ENCODE results near the gene FRAS1.

The FRAS1 gene

GRCh38 chr4:78024576-78025091 lies 32.5 kb upstream of the FRAS1 start:
- no peak overlapping the region for H3K9ac ChIP-seq (ENCODE audit: low read depth in 1 of 2, low read length in 2 of 2)
- no peaks in the 10 kb centered on the region for H3K36me3 ChIP-seq (ENCODE audit: control insufficient read depth in 2 of 2, insufficient read depth in 2 of 2, low read length in 2 of 2)
- H3K27me3 ChIP-seq (ENCODE audit: control insufficient read depth in 2 of 2, insufficient read depth in 2 of 2, low read length in 2 of 2), result no peaks in the 10 kb centered on the region
- no peak overlapping the region for H3K4me3 ChIP-seq (ENCODE audit: low read length in 2 of 2)
- no peak overlapping the region for H3K27ac ChIP-seq (ENCODE audit: low read depth in 2 of 2, low read length in 2 of 2)
- H3K9me3 ChIP-seq (ENCODE audit: control insufficient read depth in 2 of 2, low read length in 2 of 2), result no peaks in the 10 kb centered on the region
- no peaks in the 10 kb centered on the region for H3K4me1 ChIP-seq (ENCODE audit: control insufficient read depth in 2 of 2, insufficient read depth in 2 of 2, low read length in 2 of 2)

- Histone ChIP-seq H3K9me3 (ENCODE audit: control insufficient read depth in 2 of 2, low read length in 2 of 2) (no peaks in the 10 kb centered on the region), H3K27me3 (ENCODE audit: control insufficient read depth in 2 of 2, insufficient read depth in 2 of 2, low read length in 2 of 2) (no peaks in the 10 kb centered on the region), H3K4me3 (ENCODE audit: low read length in 2 of 2) (no peak overlapping the region), H3K9ac (ENCODE audit: low read depth in 1 of 2, low read length in 2 of 2) (no peak overlapping the region), H3K27ac (ENCODE audit: low read depth in 2 of 2, low read length in 2 of 2) (no peak overlapping the region), H3K36me3 (ENCODE audit: control insufficient read depth in 2 of 2, insufficient read depth in 2 of 2, low read length in 2 of 2) (no peaks in the 10 kb centered on the region), H3K4me1 (ENCODE audit: control insufficient read depth in 2 of 2, insufficient read depth in 2 of 2, low read length in 2 of 2) (no peaks in the 10 kb centered on the region)
Measured at GRCh38 chr4:78031417-78031950, 25.6 kb upstream of the FRAS1 start.

- no peaks in the 10 kb centered on the region for H3K4me1 ChIP-seq (ENCODE audit: control insufficient read depth in 2 of 2, insufficient read depth in 2 of 2, low read length in 2 of 2)
- H3K36me3 ChIP-seq (ENCODE audit: control insufficient read depth in 2 of 2, insufficient read depth in 2 of 2, low read length in 2 of 2), result no peaks in the 10 kb centered on the region
- no peak overlapping the region for H3K4me3 ChIP-seq (ENCODE audit: low read length in 2 of 2)
- H3K27me3 ChIP-seq (ENCODE audit: control insufficient read depth in 2 of 2, insufficient read depth in 2 of 2, low read length in 2 of 2), result no peaks in the 10 kb centered on the region
- H3K27ac ChIP-seq (ENCODE audit: low read depth in 2 of 2, low read length in 2 of 2), result no peak overlapping the region
- no peak overlapping the region for H3K9ac ChIP-seq (ENCODE audit: low read depth in 1 of 2, low read length in 2 of 2)
- no peaks in the 10 kb centered on the region for H3K9me3 ChIP-seq (ENCODE audit: control insufficient read depth in 2 of 2, low read length in 2 of 2)
Measured at GRCh38 chr4:78032446-78032845, 24.7 kb upstream of the FRAS1 start.

GRCh38 chr4:78032929-78033328 lies 24.2 kb upstream of the FRAS1 start:
- Histone ChIP-seq H3K27ac (ENCODE audit: low read depth in 2 of 2, low read length in 2 of 2) (no peak overlapping the region), H3K27me3 (ENCODE audit: control insufficient read depth in 2 of 2, insufficient read depth in 2 of 2, low read length in 2 of 2) (no peaks in the 10 kb centered on the region), H3K4me3 (ENCODE audit: low read length in 2 of 2) (no peak overlapping the region), H3K4me1 (ENCODE audit: control insufficient read depth in 2 of 2, insufficient read depth in 2 of 2, low read length in 2 of 2) (no peaks in the 10 kb centered on the region), H3K9me3 (ENCODE audit: control insufficient read depth in 2 of 2, low read length in 2 of 2) (no peaks in the 10 kb centered on the region), H3K9ac (ENCODE audit: low read depth in 1 of 2, low read length in 2 of 2) (no peak overlapping the region), H3K36me3 (ENCODE audit: control insufficient read depth in 2 of 2, insufficient read depth in 2 of 2, low read length in 2 of 2) (no peaks in the 10 kb centered on the region)

GRCh38 chr4:78033861-78034260 lies 23.3 kb upstream of the FRAS1 start:
- no peak overlapping the region for H3K4me3 ChIP-seq (ENCODE audit: low read length in 2 of 2)
- no peaks in the 10 kb centered on the region for H3K27me3 ChIP-seq (ENCODE audit: control insufficient read depth in 2 of 2, insufficient read depth in 2 of 2, low read length in 2 of 2)

GRCh38 chr4:78038704-78039103 lies 18.4 kb upstream of the FRAS1 start:
- H3K27me3 ChIP-seq (ENCODE audit: control insufficient read depth in 2 of 2, insufficient read depth in 2 of 2, low read length in 2 of 2), result no peaks in the 10 kb centered on the region
- H3K4me3 ChIP-seq (ENCODE audit: low read length in 2 of 2), result no peak overlapping the region
- H3K9ac ChIP-seq (ENCODE audit: low read depth in 1 of 2, low read length in 2 of 2), result no peak overlapping the region
- no peak overlapping the region for H3K27ac ChIP-seq (ENCODE audit: low read depth in 2 of 2, low read length in 2 of 2)
- H3K4me1 ChIP-seq (ENCODE audit: control insufficient read depth in 2 of 2, insufficient read depth in 2 of 2, low read length in 2 of 2), result no peaks in the 10 kb centered on the region
- no peaks in the 10 kb centered on the region for H3K9me3 ChIP-seq (ENCODE audit: control insufficient read depth in 2 of 2, low read length in 2 of 2)
- no peaks in the 10 kb centered on the region for H3K36me3 ChIP-seq (ENCODE audit: control insufficient read depth in 2 of 2, insufficient read depth in 2 of 2, low read length in 2 of 2)

More at GRCh38 chr4:78033861-78034260, 23.3 kb upstream of the FRAS1 start:
- Histone ChIP-seq H3K9ac (ENCODE audit: low read depth in 1 of 2, low read length in 2 of 2) (no peak overlapping the region), H3K9me3 (ENCODE audit: control insufficient read depth in 2 of 2, low read length in 2 of 2) (no peaks in the 10 kb centered on the region), H3K27ac (ENCODE audit: low read depth in 2 of 2, low read length in 2 of 2) (no peak overlapping the region), H3K36me3 (ENCODE audit: control insufficient read depth in 2 of 2, insufficient read depth in 2 of 2, low read length in 2 of 2) (no peaks in the 10 kb centered on the region), H3K4me1 (ENCODE audit: control insufficient read depth in 2 of 2, insufficient read depth in 2 of 2, low read length in 2 of 2) (no peaks in the 10 kb centered on the region)

- Histone ChIP-seq H3K4me3 (ENCODE audit: low read length in 2 of 2) (no peak overlapping the region), H3K4me1 (ENCODE audit: control insufficient read depth in 2 of 2, insufficient read depth in 2 of 2, low read length in 2 of 2) (no peaks in the 10 kb centered on the region), H3K9me3 (ENCODE audit: control insufficient read depth in 2 of 2, low read length in 2 of 2) (no peaks in the 10 kb centered on the region), H3K27ac (ENCODE audit: low read depth in 2 of 2, low read length in 2 of 2) (no peak overlapping the region), H3K36me3 (ENCODE audit: control insufficient read depth in 2 of 2, insufficient read depth in 2 of 2, low read length in 2 of 2) (no peaks in the 10 kb centered on the region), H3K9ac (ENCODE audit: low read depth in 1 of 2, low read length in 2 of 2) (no peak overlapping the region), H3K27me3 (ENCODE audit: control insufficient read depth in 2 of 2, insufficient read depth in 2 of 2, low read length in 2 of 2) (no peaks in the 10 kb centered on the region)
Measured at GRCh38 chr4:78039678-78040077, 17.4 kb upstream of the FRAS1 start.

- Histone ChIP-seq H3K9ac (ENCODE audit: low read depth in 1 of 2, low read length in 2 of 2) (no peak overlapping the region), H3K36me3 (ENCODE audit: control insufficient read depth in 2 of 2, insufficient read depth in 2 of 2, low read length in 2 of 2) (no peaks in the 10 kb centered on the region), H3K27me3 (ENCODE audit: control insufficient read depth in 2 of 2, insufficient read depth in 2 of 2, low read length in 2 of 2) (no peaks in the 10 kb centered on the region), H3K4me3 (ENCODE audit: low read length in 2 of 2) (no peak overlapping the region), H3K4me1 (ENCODE audit: control insufficient read depth in 2 of 2, insufficient read depth in 2 of 2, low read length in 2 of 2) (no peaks in the 10 kb centered on the region), H3K27ac (ENCODE audit: low read depth in 2 of 2, low read length in 2 of 2) (no peak overlapping the region), H3K9me3 (ENCODE audit: control insufficient read depth in 2 of 2, low read length in 2 of 2) (no peaks in the 10 kb centered on the region)
Measured at GRCh38 chr4:78040431-78040830, 16.7 kb upstream of the FRAS1 start.

- Histone ChIP-seq H3K27ac (ENCODE audit: low read depth in 2 of 2, low read length in 2 of 2) (no peak overlapping the region), H3K27me3 (ENCODE audit: control insufficient read depth in 2 of 2, insufficient read depth in 2 of 2, low read length in 2 of 2) (peaks cover 0 to 2% of the 10 kb centered on the region in 2 donors), H3K9ac (ENCODE audit: low read depth in 1 of 2, low read length in 2 of 2) (no peak overlapping the region), H3K9me3 (ENCODE audit: control insufficient read depth in 2 of 2, low read length in 2 of 2) (no peaks in the 10 kb centered on the region), H3K4me3 (ENCODE audit: low read length in 2 of 2) (no peak overlapping the region), H3K36me3 (ENCODE audit: control insufficient read depth in 2 of 2, insufficient read depth in 2 of 2, low read length in 2 of 2) (no peaks in the 10 kb centered on the region), H3K4me1 (ENCODE audit: control insufficient read depth in 2 of 2, insufficient read depth in 2 of 2, low read length in 2 of 2) (no peaks in the 10 kb centered on the region)
Measured at GRCh38 chr4:78047366-78047765, 9.8 kb upstream of the FRAS1 start.

GRCh38 chr4:78056265-78057129 lies 626 bp upstream of the FRAS1 start:
- Histone ChIP-seq H3K27me3 (ENCODE audit: control insufficient read depth in 2 of 2, insufficient read depth in 2 of 2, low read length in 2 of 2) (peaks cover 2 to 9% of the 10 kb centered on the region in 2 donors), H3K9ac (ENCODE audit: low read depth in 1 of 2, low read length in 2 of 2) (peak overlapping the region in 1 of 2 donors; percentile 65), H3K27ac (ENCODE audit: low read depth in 2 of 2, low read length in 2 of 2) (no peak overlapping the region), H3K36me3 (ENCODE audit: control insufficient read depth in 2 of 2, insufficient read depth in 2 of 2, low read length in 2 of 2) (no peaks in the 10 kb centered on the region), H3K4me3 (ENCODE audit: low read length in 2 of 2) (peak overlapping the region; percentile 60 to 82), H3K4me1 (ENCODE audit: control insufficient read depth in 2 of 2, insufficient read depth in 2 of 2, low read length in 2 of 2) (peaks cover 16 to 19% of the 10 kb centered on the region in 2 donors), H3K9me3 (ENCODE audit: control insufficient read depth in 2 of 2, low read length in 2 of 2) (no peaks in the 10 kb centered on the region)
